ENCODE data around the gene AURKAIP1. TPM values are rescaled to one million over a fixed set of nuclear protein-coding genes. Genes with fewer than 3 reads are reported as not detected.

AURKAIP1 gene
- total and polyA plus RNA-seq, 2 experiments from 2014 or later = 118 to 218 TPM

DNA sequence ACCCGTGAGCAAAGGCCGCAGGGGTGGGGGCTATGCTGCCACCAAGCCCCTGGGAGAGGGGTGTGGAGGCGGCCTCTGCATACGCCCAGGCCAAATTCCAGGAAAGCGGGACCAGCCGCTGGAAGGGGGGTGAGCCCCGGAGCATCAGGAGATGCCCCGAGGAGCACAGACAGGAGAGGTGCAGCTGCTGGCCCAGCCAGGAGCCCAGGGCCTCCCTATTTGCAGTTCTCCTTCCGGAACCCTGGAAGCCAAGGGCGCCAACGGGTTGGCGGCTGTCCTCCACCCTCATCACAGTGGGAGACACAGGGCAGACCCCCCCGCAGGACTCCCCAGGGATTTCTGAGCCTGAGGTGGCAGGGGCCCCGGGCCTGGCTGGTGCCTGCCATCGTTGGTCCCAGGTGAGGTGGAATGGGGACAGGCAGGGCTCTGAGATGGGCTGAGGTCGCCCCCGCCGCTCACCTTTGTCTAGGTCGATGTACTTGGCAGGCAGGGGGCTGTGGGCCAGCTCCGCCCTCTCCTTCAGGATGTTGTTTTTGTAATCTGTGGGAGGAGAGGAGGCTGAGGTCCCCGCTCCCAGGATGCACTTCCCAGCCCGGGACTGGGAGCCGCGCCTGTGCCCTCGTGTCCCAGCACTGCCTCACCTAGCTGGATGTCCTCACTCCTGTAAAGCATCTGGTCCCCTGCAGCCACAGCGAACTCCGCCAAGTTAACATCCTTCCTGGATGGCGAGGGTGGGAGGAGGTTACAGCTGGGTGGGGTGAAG, 21.4 kb downstream of the AURKAIP1 start:
- H3K9ac ChIP-seq = peak overlapping the region; percentile 24; the same call in 1 of the 2 replicates
- TF ChIP-seq EZH2 (IDR thresholded peaks at IDR 0.05; ENCODE audit: insufficient read depth, poor library complexity, severe bottlenecking) (no peak), EZH2phosphoT487 (IDR thresholded peaks at IDR 0.05; ENCODE audit: insufficient read depth, low read depth) (no peak)
- H3K27me3 ChIP-seq (replicated peaks; ENCODE audit: insufficient read depth) = no peaks in the 10 kb centered on the region
- in situ Hi-C loops (cut with MboI) = no loop called here
- H3K27ac ChIP-seq = 0 out of 2 replicates have a peak overlapping the region, but pooled peaks have one; percentile 15
- H3K4me2 ChIP-seq (ENCODE audit: unreplicated experiment) = peak overlapping the region; percentile 21
- H3F3A ChIP-seq (ENCODE audit: insufficient read depth) = peaks cover 28% of the 10 kb centered on the region
- peaks cover 72% of the 10 kb centered on the region for H3K79me2 ChIP-seq (ENCODE audit: insufficient read depth)
- no peaks in the 10 kb centered on the region; the same call in 1 of the 2 replicates for H4K20me1 ChIP-seq (ENCODE audit: insufficient read depth)
- DNase-seq = no peak
- no peak overlapping the region for H3K4me3 ChIP-seq
- peaks cover 14% of the 10 kb centered on the region; the same call in 1 of the 2 replicates for H3K4me1 ChIP-seq (ENCODE audit: insufficient read depth)
- 83 to 85% methylated on average over 21 to 28 of the region's 28 CpGs for WGBS, 2 experiments (ENCODE audit: low coverage in 1 of 2, low lambda C conversion rate in 2 of 2, missing lambda C conversion rate in 2 of 2)
- H3K9me2 ChIP-seq (ENCODE audit: insufficient read depth) = no peaks in the 10 kb centered on the region
- H3K36me3 ChIP-seq (ENCODE audit: low read depth) = peaks cover 6% of the 10 kb centered on the region; the same call in 1 of the 2 replicates
- H3K9me3 ChIP-seq (ENCODE audit: low read depth) = no peaks in the 10 kb centered on the region
- H2AFZ ChIP-seq = no peak overlapping the region

DNA sequence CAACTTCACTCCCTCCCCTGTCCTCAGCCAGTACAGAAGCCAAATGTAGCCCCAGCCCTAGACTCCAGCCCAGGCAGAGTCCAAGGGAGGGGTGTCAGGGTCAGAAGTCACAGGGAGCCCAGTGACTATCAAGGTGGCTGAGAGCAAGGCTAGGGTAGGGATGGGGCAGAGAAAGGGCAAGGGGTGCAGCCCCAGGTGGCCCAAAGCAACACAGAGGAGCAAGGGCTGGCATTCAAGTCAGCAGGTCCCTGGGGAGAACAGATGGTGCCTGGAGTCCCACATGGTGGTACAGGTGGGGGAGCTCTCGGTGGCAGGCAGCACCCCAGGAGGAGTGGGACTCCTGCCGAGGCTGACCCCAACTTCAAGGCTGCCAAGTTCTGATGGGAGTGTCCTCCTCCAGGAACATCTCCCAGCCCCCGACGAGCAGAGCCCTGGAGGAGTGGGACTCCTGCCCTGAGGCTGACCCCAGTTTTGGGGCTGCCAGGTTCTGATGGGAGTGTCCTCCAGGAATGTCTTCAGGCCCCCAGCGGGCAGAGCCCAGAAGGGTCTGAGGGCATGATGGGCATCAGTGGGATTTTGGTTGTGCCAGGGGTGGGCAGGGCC, 22.1 kb downstream of the AURKAIP1 start:
- peaks cover 13% of the 10 kb centered on the region; the same call in 1 of the 2 replicates for H3K4me1 ChIP-seq (ENCODE audit: insufficient read depth)
- TF ChIP-seq EZH2 (IDR thresholded peaks at IDR 0.05; ENCODE audit: insufficient read depth, poor library complexity, severe bottlenecking) (no peak), EZH2phosphoT487 (IDR thresholded peaks at IDR 0.05; ENCODE audit: insufficient read depth, low read depth) (no peak)
- H3K79me2 ChIP-seq (ENCODE audit: insufficient read depth) = peaks cover 75% of the 10 kb centered on the region
- H3K36me3 ChIP-seq (ENCODE audit: low read depth) = peaks cover 6% of the 10 kb centered on the region; the same call in 1 of the 2 replicates
- no peak for DNase-seq
- H3K27ac ChIP-seq = peak overlapping the region; percentile 59
- no peaks in the 10 kb centered on the region for H3K9me3 ChIP-seq (ENCODE audit: low read depth)
- 33 to 44% methylated on average over 4 to 5 of the region's 5 CpGs for WGBS, 2 experiments (ENCODE audit: low coverage in 1 of 2, low lambda C conversion rate in 2 of 2, missing lambda C conversion rate in 2 of 2)
- H3K9ac ChIP-seq = 0 out of 2 replicates have a peak overlapping the region, but pooled peaks have one; percentile 24
- H4K20me1 ChIP-seq (ENCODE audit: insufficient read depth) = no peaks in the 10 kb centered on the region; the same call in 1 of the 2 replicates
- no peak overlapping the region for H3K4me3 ChIP-seq
- in situ Hi-C loops (cut with MboI) = no loop called here
- peak overlapping the region; percentile 29 for H3K4me2 ChIP-seq (ENCODE audit: unreplicated experiment)
- H2AFZ ChIP-seq = no peak overlapping the region
- H3K9me2 ChIP-seq (ENCODE audit: insufficient read depth) = no peaks in the 10 kb centered on the region
- peaks cover 28% of the 10 kb centered on the region for H3F3A ChIP-seq (ENCODE audit: insufficient read depth)
- H3K27me3 ChIP-seq (replicated peaks; ENCODE audit: insufficient read depth) = no peaks in the 10 kb centered on the region

DNA sequence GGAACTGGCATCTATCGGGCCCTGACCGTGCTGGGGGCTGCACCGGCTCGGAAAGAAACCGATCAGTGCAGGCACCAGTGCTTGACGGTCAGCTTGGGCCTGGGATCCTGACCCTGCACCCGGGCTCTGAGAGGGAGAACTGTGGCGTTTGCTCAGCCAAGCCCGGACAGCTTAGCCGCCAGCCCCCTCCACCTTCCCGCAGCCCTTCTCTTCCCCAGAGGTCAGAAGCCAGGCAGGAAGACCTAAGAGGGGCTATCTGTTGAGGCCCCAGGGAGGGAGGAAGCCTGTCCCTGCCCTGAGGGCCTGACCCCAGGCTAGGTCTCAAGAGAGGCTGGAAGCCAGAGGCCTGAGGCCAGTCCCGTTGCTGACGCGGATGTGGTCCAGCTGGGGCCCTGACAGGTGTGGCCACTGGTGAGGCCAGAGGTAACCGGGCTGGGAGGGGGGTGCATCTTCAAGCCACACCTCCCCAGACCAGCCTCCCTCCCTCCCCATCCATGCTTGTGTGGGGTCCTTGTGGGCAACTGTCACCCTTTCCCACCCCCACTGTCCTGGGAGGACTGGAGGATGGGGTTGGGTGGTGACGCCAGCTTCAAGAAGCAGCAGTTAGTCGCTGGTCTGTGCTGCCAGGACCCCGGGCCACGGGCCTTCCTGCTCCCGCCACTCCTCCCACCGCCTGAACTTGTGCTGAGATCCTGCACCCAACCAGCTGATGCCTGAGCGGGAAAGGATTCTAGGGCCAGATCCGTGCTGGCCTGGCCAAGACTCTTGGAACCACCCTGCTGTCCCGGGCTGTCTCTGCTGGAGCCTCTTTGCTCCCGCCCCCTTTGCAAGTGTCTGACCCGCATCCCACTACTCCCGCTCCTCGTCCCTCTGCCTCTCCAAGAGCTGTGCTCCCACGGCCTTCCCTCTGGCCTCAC, 23.2 kb downstream of the AURKAIP1 start:
- Histone ChIP-seq H3K9me3 (ENCODE audit: low read depth) (no peaks in the 10 kb centered on the region), H3K27ac (peak overlapping the region; percentile 59), H4K20me1 (ENCODE audit: insufficient read depth) (no peaks in the 10 kb centered on the region; the same call in 1 of the 2 replicates), H2AFZ (no peak overlapping the region), H3K4me3 (peak overlapping the region; percentile 34; the same call in 1 of the 2 replicates), H3K36me3 (ENCODE audit: low read depth) (peaks cover 6% of the 10 kb centered on the region; the same call in 1 of the 2 replicates), H3K4me2 (ENCODE audit: unreplicated experiment) (peak overlapping the region; percentile 47), H3F3A (ENCODE audit: insufficient read depth) (peaks cover 23% of the 10 kb centered on the region), H3K79me2 (ENCODE audit: insufficient read depth) (peaks cover 75% of the 10 kb centered on the region), H3K4me1 (ENCODE audit: insufficient read depth) (peaks cover 13% of the 10 kb centered on the region; the same call in 1 of the 2 replicates), H3K27me3 (replicated peaks; ENCODE audit: insufficient read depth) (no peaks in the 10 kb centered on the region), H3K9me2 (ENCODE audit: insufficient read depth) (no peaks in the 10 kb centered on the region), H3K9ac (peak overlapping the region; percentile 28; the same call in 1 of the 2 replicates)
- no peak for TF ChIP-seq EZH2phosphoT487 (IDR thresholded peaks at IDR 0.05; ENCODE audit: insufficient read depth, low read depth)
- no peak for TF ChIP-seq EZH2 (IDR thresholded peaks at IDR 0.05; ENCODE audit: insufficient read depth, poor library complexity, severe bottlenecking)
- WGBS, 2 experiments (ENCODE audit: low coverage in 1 of 2, low lambda C conversion rate in 2 of 2, missing lambda C conversion rate in 2 of 2) = 29 to 33% methylated on average over 27 to 29 of the region's 29 CpGs
- DNase-seq = peak; percentile 75
- in situ Hi-C loops (cut with MboI) = no loop called here

Data from GM23248 (cell line).